Stomach (tissue), 9 donors: Measurements from ENCODE around the gene TM9SF1. TPM values are rescaled to one million over a fixed set of nuclear protein-coding genes. Genes with fewer than 3 reads are reported as not detected.

ENCODE experiments used
- DNase-seq, 2 donors: peaks; one replicate each; pipeline versions ENCODE4 v3.0.0 to v3.0.0-alpha.2; 2013 to 2019
- H3K27ac ChIP-seq, 5 donors: fragments of 200-600 bp in 4 of 5; sonication (generic) in 4 of 5; one replicate each; pipeline ENCODE4 v1.5.1; 2013 to 2019; ENCODE audit warnings: mild to moderate bottlenecking in 1 of 5, moderate library complexity in 1 of 5
- H3K27me3 ChIP-seq, 3 donors: fragments of 200-600 bp; sonication (generic); one replicate each; pipeline ENCODE4 v1.5.1; 2017 to 2019; ENCODE audit warnings: mixed run types in 1 of 3
- H3K36me3 ChIP-seq, 4 donors: fragments of 200-600 bp; sonication (generic); 1 replicate in 3 of 4; 2 replicates in 1 of 4; pipeline ENCODE4 v1.5.1; 2016 to 2019
- H3K4me1 ChIP-seq, 4 donors: fragments of 200-600 bp; sonication (generic); one replicate each; pipeline ENCODE4 v1.5.1; 2016 to 2019
- H3K4me3 ChIP-seq, 4 donors: fragments of 200-600 bp; sonication (generic) in 3 of 4; one replicate each; pipeline ENCODE4 v1.5.1; 2016 to 2019; ENCODE audit warnings: mild to moderate bottlenecking in 1 of 4
- H3K9me3 ChIP-seq, 4 donors: fragments of 200-600 bp; sonication (generic); one replicate each; pipeline ENCODE4 v1.5.1; 2016 to 2019
- EP300 ChIP-seq: sonication (generic); formaldehyde crosslinking; IDR thresholded peaks from one replicate; pipeline ENCODE4 v1.6.1; 2017; ENCODE audit warnings: antibody characterized with exemption
- POLR2A ChIP-seq, 4 donors: fragments of 450-650 bp; IDR thresholded peaks; one replicate each; pipeline ENCODE4 v1.6.1; 2016; ENCODE audit warnings: antibody characterized with exemption in 4 of 4, control low read depth in 2 of 4, mild to moderate bottlenecking in 1 of 4, moderate library complexity in 1 of 4
- POLR2AphosphoS5 ChIP-seq, 3 donors: sonication (generic); formaldehyde crosslinking; IDR thresholded peaks; one replicate each; pipeline ENCODE4 v1.6.1; 2016; ENCODE audit warnings: antibody characterized with exemption in 3 of 3
- WGBS, 5 donors: extraction: QIAGEN DNeasy Blood & Tissue Kit in 3 of 5; methylation state at CpG; one replicate each; pipeline versions ENCODE4 v1.1.5 to v1.1.7; 2013 to 2018; 5-methylcytosine and 5-hydroxymethylcytosine counted together
- intact Hi-C: fragments of 100-400 bp; cut with DNase I; formaldehyde crosslinking; loops from one replicate; pipeline ENCODE4 v1.15.1; 2023; ENCODE audit warnings: low total_unique reads
- polyA plus RNA-seq, 3 donors: library from polyadenylated mRNA; stranded (reverse); fragments of 200-250 nt; gene quantifications; one replicate each; pipeline ENCODE4 v1.2.3, GENCODE V29; 2013
- total RNA-seq, 5 donors: library from RNA; depleted of rRNA; stranded (reverse); fragments of >200 nt; gene quantifications; one replicate each; pipeline versions ENCODE4 v1.1.0 to v1.2.3, GENCODE V29; 2014 to 2016
- TF ChIP-seq, protein P1 (sequence below), 7 experiments: fragments of 450-650 bp in 4 of 7; fragments of 200-600 bp in 3 of 7; sonication (generic) in 3 of 7; IDR thresholded peaks; one replicate each; pipeline ENCODE4 v1.5.1; 2016 to 2019; ENCODE audit warnings: antibody characterized with exemption in 7 of 7, control low read depth in 2 of 7, mild to moderate bottlenecking in 1 of 7
- donor health status: healthy with polysubstance abuse.
- donor health status: Bipolar disorder and iron deficiency.
- donor health status: healthy.

The TM9SF1 gene
- total and polyA plus RNA-seq, 8 donors: 6.4 to 79.7 (median 28.8) TPM

DNA sequence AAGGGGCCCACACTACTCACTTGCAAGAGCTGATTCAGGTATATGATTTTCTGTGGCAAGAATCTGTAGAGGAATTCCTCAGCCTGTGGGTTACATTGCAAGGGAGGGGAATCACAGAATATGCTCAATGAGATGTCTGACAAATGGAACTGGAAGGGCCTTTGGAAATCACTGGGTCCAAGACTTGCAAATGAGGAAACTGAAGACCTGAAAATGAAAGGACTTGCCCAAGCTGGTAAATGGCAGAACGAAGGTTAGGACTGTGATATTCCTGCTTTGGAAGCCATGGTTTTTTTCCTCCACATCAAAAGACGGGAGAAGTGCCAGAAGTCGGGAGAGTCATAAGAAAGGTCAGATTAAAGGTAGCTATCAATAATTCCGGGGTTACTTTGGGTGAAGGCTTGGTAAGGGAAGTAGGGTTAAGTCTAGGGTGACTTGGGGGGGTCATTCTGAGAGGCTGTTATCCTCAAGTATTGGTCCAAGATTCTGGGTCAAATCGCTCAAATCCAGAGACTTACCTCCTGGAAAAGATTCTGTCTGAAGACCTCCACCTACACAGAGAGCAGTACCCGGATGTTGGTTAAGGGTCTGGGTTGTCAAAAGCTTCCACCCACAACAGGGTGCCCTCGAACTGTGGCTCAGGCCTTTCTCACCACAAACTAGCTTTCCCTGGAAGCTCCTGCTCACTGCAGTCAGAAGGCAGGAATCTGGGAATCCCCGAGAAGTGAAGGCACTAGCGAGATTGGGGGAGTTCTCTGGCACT is 49.4 kb downstream of the TM9SF1 start:
- Histone ChIP-seq H3K27me3 (no peaks in the 10 kb centered on the region), H3K4me1 (peaks cover 31 to 70% (median 57%) of the 10 kb centered on the region in 4 donors), H3K27ac (peak overlapping the region; percentile 91 to 98 (median 97)), H3K4me3 (peak overlapping the region; percentile 76 to 96 (median 88)), H3K9me3 (no peaks in the 10 kb centered on the region), H3K36me3 (peaks cover 10 to 40% (median 37%) of the 10 kb centered on the region in 4 donors)
- 4 to 10% (median 7%) methylated on average over 6 to 9 of the region's 9 CpGs for WGBS, 5 donors
- DNase-seq: no peak
- no peak for TF ChIP-seq EP300
- no peak for TF ChIP-seq POLR2A (IDR thresholded peaks at IDR 0.05)
- TF ChIP-seq, protein P1, sequence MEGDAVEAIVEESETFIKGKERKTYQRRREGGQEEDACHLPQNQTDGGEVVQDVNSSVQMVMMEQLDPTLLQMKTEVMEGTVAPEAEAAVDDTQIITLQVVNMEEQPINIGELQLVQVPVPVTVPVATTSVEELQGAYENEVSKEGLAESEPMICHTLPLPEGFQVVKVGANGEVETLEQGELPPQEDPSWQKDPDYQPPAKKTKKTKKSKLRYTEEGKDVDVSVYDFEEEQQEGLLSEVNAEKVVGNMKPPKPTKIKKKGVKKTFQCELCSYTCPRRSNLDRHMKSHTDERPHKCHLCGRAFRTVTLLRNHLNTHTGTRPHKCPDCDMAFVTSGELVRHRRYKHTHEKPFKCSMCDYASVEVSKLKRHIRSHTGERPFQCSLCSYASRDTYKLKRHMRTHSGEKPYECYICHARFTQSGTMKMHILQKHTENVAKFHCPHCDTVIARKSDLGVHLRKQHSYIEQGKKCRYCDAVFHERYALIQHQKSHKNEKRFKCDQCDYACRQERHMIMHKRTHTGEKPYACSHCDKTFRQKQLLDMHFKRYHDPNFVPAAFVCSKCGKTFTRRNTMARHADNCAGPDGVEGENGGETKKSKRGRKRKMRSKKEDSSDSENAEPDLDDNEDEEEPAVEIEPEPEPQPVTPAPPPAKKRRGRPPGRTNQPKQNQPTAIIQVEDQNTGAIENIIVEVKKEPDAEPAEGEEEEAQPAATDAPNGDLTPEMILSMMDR (IDR thresholded peaks at IDR 0.05): no peak
- TF ChIP-seq POLR2AphosphoS5 (IDR thresholded peaks at IDR 0.05): no peak
- intact Hi-C loops: no loop called here

- Histone ChIP-seq H3K4me1 (peaks cover 31 to 70% (median 63%) of the 10 kb centered on the region in 4 donors), H3K27me3 (no peaks in the 10 kb centered on the region), H3K4me3 (peak overlapping the region in 2 of 4 donors; percentile 76 to 84), H3K9me3 (no peaks in the 10 kb centered on the region), H3K27ac (peak overlapping the region; percentile 91 to 98 (median 97)), H3K36me3 (peaks cover 5 to 33% (median 30%) of the 10 kb centered on the region in 4 donors)
- TF ChIP-seq EP300 (no peak), POLR2A (IDR thresholded peaks at IDR 0.05) (no peak), POLR2AphosphoS5 (IDR thresholded peaks at IDR 0.05) (no peak)
- TF ChIP-seq, protein P1 (IDR thresholded peaks at IDR 0.05): no peak
- intact Hi-C loops: no loop called here
- 82 to 96% (median 93%) methylated on average over 2 of the region's 2 CpGs for WGBS, 5 donors
- DNase-seq: no peak
Measured at GRCh38 chr14:24145219-24145618, 50.0 kb downstream of the TM9SF1 start.

GRCh38 chr14:24144451-24144850 is 50.8 kb downstream of the TM9SF1 start:
- Histone ChIP-seq H3K4me3 (no peak overlapping the region), H3K27me3 (no peaks in the 10 kb centered on the region), H3K9me3 (no peaks in the 10 kb centered on the region), H3K27ac (peak overlapping the region in 1 of 5 donors; percentile 38), H3K36me3 (peaks cover 5 to 28% (median 25%) of the 10 kb centered on the region in 4 donors), H3K4me1 (peaks cover 31 to 70% (median 67%) of the 10 kb centered on the region in 4 donors)
- intact Hi-C loops: no loop called here
- 80 to 92% (median 91%) methylated on average over 1 of the region's 1 CpG for WGBS, 5 donors
- DNase-seq: no peak
- TF ChIP-seq EP300: no peak

DNA sequence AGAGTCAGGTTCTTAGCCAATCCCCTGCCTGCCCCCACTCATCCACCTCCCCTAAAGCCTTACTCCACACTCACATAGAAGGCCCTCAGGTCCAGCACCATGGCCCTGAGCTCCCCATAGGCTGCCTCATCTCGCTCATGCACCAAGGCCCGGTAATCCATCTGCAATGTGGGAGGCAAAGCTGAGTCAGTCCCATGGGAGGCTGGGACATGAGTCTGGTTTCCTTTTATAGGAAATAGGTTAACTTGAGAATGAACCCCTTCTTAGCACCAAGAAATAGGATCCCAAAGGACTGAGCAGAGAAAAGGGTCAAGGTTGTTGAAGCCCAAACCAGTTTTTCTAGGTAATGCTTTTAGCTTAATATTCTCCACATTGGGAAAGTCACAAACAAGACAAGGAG is 51.7 kb downstream of the TM9SF1 start:
- no peak overlapping the region for H3K27ac ChIP-seq

More for the DNA sequence above, 51.7 kb downstream of the TM9SF1 start:
- Histone ChIP-seq H3K27me3 (no peaks in the 10 kb centered on the region), H3K4me3 (no peak overlapping the region), H3K36me3 (peaks cover 12 to 28% (median 25%) of the 10 kb centered on the region in 4 donors), H3K4me1 (peaks cover 28 to 70% (median 67%) of the 10 kb centered on the region in 4 donors), H3K9me3 (no peaks in the 10 kb centered on the region)
- no peak for TF ChIP-seq POLR2A (IDR thresholded peaks at IDR 0.05)
- no peak for TF ChIP-seq EP300
- TF ChIP-seq, protein P1 (IDR thresholded peaks at IDR 0.05): no peak
- no peak for TF ChIP-seq POLR2AphosphoS5 (IDR thresholded peaks at IDR 0.05)
- intact Hi-C loops: no loop called here
- 77 to 98% (median 90%) methylated on average over 2 of the region's 2 CpGs for WGBS, 5 donors
- DNase-seq: no peak
